Stimulated activated CD4-positive, alpha-beta T cell treated with anti-CD3 and anti-CD28 coated beads, TNF-alpha, amount 100 ng/mL, for 48 hours (primary cell): Measurements from ENCODE around the gene AADACL4.

Experiments
- DNase-seq, 3 donors: peaks; one replicate each; pipeline ENCODE4 v3.0.0-alpha.2; 2020; ENCODE audit warnings: low read depth in 3 of 3

The AADACL4 gene

DNA sequence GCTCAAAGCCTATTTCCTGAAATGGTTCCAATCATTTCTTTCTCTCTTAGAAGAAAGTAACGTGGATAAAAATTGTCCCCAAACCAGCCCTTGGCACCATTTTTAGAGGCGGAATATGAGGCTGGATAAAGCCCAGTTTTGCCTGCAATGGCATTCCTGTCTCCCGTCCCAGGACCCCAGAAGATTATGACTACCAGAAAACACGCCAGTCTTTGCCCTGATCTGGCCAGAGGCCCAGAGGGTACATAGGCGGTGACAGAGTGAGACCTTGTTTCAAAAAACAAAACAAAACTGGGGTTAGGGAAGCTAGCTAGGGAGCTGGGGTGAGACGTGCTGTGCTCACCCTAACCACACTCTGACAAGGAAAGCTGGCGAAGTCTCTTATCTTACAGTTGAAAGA is at the start of gene AADACL4:
TSS of gene AADACL4 (plus strand) at position 301 of the 400 bp plus-strand sequence. CDS start 462 bp downstream, outside the sequence.
- DNase-seq = no peak

DNA sequence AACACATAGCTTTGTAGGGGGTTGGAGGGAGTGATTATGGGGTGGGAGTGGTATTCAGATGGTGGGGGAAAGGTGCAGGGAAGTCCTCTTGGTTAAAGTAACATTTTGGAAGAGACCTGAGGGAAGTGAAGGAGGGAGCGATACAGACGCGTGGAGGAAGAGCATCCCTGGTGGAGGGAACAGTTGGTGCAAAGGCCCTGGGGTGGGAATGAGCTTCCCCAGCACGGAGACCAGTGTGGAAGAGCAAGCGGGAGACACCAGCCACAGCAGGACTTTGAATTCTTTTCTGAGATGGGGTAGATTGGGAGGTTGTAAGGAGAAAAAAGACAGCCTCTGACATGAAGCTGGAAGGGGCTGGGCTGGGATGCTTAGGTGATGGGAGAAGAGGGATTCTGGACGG is 49.4 kb upstream of the AADACL4 start:
- no peak for DNase-seq

DNA sequence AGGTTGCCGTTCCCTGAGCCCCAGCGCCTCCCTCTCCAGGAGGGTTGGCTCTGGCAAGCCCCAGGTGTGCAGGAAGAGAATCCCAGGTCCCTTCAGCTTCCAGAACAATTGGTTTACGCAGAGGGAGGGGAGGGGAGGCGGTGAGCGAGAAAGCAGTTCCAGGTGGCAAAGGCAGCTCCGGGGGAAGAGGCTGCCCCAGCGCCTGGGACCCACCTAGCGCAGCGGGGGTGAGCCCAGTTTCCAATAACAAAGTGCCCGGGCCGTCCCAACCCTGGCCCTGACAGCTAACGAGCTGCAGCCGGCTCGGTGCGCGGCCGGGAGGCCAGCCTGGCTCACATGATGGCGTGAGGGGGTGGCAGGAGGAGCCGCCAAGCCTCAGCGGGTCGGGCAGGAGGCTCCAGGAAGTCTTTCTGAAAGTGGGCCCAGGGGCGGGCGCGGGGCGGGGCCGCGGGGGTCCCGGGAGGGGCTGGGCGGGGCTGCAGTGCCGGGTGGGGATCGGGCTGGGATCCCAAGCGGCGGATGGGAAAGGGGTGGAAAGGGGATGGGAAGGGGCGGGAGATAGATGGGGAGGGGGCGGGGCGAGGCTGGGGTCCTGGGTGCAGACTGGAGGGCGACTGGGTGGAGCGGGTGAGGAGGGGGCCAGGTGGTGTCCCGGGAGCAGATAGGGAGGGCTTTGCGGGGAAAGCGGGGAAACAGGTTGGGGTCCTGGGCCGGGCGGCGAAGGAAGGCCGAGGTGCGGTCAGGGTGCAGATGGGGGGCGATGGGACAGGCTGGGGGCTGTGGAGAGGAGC is 48.7 kb upstream of the AADACL4 start:
- DNase-seq = no peak

DNA sequence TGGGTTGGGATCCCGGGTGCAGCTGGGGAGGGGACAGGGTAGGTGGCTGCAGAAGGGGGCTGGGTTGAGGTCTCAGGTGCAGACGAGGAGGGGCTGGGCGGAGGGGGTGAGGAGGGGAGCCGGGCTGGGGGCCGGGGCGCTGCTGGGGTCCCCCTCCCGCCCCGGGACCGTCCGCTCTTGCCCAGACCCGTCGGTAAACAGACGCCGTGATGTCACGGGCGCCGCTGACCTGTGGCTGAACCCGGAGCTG is 48.2 kb upstream of the AADACL4 start:
- DNase-seq = no peak

DNA sequence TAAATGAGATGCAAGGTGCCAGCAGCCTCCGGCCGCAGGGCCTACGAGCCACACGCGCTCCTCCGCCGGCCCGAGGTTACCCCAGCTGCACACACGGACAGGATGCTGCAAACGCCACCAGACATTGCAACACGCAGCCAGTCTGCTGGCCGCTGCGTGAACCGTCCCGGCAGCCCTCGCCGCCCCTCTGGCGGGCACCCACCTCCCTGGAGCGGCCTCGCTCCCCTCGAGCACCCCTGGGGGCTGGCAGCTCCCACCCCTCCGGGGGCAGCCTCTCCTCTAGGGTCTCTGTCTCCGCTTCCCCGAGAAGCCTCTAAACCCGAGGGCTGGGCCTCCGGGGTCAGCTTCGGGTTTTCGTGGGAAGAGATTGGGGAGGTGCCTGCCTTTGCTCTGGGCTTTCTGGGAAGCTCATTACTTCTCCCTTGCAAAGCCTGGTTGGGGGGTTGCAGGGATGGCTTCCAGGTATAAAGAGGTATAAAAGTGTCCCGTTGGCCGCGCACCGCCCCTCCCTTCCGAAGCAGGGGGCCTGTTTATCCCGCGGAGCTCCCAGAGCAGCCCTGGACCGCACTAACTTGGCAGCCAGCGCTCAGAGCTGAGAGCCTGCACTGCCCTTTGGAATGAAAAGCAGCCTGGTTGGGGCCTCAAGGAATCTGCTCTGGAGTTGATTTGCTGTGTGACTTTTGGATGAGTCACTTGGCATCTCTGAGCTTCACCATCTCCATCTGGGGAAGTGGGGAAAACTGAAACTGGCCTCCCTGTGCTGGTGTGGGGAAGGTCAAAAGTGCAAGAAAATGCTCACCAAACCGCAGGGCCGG is 47.7 kb upstream of the AADACL4 start:
- DNase-seq = no peak

DNA sequence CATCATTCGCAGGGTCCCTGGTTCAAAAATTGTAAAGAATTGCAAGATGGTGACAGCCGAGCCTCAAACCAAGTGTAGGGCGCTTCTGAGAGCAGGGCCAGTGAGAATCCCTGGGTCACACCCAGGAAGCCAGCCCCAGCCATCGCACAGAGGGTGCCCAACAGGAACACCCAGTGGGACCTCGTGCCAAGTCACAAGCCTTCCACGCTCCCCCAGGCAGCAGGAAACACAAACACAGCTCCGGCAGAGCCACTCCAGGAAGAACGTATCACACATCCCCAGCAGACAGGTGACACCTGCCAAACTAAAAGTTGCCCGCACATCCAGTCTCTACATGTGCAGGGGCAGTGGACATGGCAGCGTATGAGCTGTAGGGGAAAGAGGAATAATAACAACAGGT is 46.1 kb upstream of the AADACL4 start:
- DNase-seq = no peak

DNA sequence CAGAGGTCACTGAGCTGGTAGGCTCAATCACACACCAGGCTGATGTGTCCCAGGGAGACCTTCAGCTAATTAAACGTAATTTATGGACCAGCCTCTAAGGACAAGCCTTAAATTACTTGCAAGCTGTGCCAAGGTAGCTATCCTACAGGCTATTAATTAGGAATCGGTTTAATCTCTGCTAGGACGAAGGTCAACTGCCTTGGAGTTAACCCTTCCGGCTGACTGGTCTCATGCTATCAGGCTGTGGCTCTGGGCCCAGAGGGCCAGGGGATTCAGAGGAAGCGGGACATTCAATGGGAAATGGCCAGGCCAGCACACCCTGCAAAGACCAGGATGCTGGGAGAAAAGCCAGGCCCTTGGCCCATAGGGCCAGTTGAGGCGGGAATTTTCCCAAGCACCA is 44.9 kb upstream of the AADACL4 start:
- no peak for DNase-seq

DNA sequence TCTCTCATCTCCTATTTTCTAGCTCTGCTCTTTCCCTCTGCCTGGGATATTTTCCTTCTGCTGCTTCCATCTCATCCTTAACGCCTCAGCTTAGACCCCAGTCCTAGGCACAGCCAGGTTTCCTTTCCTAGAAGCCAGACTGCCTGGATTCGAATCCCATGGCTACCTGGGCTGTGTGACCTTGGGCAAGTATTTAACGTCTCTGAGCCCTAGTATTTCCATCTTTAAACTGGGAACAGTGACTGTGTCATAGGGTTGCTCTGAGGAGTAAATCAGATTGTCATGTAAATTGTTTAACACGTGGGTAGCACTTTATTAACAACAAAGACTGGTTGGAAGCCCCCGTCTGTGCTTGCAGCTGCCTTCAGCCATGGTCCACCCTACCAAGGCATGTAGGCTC is 44.2 kb upstream of the AADACL4 start:
- DNase-seq = no peak

DNA sequence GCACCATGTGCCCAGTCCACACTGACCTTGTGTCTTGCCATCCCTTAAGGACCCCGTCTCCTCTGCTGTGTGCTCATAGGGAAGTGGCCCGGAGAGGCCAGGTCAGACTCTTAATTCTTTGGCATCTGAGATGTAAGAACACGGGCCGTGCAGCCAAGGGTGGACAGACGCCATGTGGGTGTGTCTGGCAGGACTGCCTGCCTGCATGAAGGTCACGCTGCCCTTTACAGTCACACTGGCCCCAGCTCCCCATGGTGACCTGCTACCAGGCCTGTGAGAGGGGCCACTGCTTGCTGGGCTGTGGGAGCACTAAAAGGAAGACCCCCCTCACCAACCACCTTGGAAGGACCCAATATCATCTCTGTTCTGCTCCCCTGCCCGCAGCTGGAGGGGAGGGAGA is 43.5 kb upstream of the AADACL4 start:
- DNase-seq = no peak

DNA sequence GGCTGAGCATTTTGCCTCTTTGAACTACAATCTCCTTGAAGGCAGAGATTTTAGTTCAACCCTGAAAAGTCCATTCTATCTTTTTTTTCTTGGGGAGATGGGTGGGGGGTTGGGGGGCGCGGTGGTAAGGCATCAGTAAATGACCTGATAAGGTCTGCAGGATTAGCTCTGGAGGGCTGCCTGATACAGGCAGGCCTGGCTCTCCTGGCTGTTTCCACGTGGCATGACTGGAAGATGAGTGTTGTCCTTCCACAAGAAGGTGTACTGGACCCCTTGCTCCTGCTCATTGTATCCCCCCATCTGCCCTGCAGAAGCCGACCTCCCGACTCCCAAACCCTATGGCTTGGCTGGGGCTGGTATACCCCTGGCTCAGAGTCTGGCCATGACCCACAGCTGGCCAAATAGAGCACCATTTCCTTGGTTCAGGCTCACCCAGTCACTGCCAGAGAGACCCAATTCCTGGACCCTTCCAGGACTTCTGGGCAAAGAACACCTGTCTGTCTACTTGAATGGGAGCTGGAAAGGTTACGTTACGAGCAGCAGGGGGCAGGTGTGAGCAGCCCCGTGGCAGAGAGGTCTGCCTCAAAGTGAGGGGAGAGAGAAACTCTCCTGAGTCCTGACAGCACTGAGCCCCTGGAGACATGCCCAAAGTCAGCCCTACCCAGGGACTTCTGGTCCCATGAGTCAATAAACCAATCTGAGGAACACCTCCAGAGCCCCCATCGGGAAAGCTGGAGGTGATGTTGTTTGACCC is 42.8 kb upstream of the AADACL4 start:
- no peak for DNase-seq

DNA sequence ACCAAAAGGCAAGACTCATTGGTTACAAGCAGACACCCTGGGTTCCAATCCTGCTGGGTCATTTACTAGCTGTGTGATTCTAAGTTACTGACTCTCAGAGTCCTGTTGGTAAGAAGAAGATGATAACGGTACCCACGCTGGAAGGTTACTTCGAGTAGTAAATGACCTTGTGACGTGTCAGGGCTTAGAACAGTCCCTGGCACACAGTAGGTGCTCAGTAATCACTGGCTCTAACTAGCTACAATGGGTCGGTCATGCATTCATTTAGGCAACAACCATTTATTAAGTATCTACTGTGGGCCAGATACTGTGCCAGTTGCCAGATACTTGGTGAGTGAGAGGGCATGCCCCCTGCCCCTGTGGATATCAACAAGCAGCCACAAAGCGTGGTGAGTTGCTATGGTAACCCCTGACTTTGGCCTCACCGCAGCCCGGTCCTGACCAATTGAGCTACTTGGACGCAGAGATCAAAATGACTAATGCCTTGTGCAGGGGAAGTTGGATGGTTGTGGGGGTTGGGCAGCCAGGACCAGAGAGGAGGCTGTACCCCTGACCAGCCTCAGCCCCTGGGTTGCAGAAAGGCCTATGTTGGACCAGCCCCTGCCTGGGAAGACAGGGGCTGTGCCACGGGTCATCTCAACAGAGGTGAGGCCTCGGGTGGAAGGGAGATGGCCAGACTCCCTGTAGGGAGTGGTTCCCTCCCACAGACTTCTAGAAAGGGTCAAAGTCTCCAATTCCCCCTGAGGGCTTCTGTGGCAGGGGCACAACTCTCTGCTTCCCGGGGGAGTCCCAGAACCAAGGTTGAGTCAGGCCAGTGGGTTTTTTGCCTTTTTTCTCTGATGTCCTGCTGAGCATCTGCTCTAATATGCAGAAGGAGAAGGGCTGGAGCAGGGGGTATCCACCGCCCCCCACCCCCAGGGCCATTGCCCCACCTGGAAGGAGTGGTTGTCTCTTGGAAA is 41.9 kb upstream of the AADACL4 start:
- no peak for DNase-seq

DNA sequence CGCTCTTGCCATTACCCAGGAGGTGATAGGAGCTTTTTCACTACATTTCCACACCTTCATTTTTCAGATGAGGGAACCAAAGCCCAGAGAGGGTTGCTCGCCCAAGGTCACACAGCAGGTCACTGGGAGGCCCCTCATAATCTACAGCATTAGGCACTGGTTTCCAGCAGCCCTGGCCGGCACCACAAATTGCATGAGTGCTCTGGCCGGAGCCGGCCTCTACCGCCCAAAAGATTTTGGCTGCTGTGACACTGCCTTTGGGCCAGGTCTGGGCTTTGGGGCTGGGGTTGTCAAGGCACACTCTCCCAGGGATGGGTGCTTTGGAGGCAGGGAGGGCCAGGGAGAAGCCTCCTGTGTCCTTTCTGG is 41.2 kb upstream of the AADACL4 start:
- DNase-seq = no peak

DNA sequence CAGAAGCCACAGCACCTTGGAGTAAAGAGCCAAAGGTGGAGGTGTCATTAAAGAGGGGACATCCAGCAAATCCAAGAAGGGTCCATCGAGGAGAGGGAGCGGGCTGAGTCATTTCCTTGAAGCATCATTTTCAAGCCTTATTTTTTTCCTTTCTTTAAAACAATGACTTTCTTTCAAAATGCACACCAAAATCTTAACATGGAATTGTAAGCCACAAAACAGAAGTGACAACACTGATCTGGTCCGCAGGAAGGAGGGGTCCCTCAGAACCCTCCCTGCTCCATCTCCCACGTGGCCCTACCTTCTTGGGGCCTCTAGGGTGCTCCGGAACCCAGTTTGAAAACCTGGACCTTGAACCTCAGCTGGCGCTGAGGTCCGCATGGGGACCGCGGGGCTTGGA is 40.7 kb upstream of the AADACL4 start:
- DNase-seq = no peak

DNA sequence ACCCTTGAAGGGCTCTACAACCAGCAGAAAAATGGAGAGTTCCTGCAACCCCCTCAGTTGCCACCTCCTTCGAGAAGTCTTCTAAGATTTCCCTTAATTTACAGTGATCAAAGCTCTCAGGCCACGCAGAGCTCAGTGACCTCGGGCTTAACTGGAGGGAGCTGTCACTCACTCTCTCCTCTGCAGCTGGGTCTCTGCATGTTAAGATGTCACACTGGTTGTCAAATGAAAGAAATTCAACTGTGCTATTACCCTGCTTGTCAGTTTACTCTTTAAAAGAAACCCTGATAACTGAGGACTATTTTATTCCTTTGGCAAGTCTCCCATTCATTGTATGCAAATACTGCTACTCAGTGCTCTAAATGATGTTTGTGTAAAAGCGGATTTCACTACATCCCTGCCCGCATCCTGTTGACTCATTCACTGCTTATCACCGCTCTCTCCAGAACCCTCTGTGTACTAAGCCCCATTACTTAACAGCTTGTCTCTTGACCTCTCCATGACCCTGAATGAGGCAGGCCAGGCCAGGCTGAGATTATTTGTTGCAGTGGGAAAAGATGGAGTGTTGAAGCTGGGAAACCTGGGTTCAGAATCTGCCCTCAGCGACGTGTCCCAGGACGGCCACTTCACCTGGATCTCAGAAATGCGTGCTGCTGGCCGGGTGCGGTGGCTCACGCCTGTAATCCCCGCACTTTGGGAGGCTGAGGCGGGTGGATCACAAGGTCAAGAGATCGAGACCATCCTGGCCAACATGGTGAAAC is 39.6 kb upstream of the AADACL4 start:
- DNase-seq = peak in 2 of 3 donors; percentile 45 to 57

DNA sequence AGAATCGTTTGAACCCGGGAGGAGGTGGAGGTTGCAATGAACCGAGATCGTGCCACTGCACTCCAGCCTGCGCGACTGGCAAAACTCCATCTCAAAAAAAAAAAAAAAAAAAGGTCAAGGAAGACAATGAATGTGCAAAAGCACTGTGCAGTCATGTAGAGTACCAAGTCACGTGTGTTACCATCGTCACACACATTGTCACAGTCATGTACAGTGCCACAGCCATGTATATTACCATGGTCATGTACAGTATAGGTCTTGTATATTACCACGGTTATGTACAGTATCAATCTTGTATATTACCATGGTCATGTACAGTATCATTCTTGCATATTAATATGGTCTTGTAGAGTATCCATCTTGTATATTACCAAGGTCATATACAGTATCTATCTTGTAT is 38.9 kb upstream of the AADACL4 start:
- DNase-seq = no peak

DNA sequence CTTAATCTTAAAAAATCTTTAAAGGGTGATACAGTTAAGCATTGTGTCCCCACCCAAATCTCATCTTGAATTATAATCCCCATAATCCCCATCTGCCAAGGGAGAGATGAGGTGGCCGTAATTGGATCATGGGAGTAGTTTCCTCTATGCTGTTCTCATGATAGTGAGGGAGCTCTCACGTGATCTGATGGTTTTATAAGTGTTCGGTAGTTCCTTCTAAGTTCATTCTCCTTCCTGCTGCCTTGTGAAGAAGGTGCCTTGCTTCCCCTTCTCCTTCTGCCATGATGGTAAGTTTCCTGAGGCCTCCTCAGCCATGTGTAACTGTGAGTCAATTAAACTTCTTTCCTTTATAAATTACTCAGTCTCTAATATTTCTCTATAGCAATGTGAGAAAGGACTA is 36.6 kb upstream of the AADACL4 start:
- no peak for DNase-seq

DNA sequence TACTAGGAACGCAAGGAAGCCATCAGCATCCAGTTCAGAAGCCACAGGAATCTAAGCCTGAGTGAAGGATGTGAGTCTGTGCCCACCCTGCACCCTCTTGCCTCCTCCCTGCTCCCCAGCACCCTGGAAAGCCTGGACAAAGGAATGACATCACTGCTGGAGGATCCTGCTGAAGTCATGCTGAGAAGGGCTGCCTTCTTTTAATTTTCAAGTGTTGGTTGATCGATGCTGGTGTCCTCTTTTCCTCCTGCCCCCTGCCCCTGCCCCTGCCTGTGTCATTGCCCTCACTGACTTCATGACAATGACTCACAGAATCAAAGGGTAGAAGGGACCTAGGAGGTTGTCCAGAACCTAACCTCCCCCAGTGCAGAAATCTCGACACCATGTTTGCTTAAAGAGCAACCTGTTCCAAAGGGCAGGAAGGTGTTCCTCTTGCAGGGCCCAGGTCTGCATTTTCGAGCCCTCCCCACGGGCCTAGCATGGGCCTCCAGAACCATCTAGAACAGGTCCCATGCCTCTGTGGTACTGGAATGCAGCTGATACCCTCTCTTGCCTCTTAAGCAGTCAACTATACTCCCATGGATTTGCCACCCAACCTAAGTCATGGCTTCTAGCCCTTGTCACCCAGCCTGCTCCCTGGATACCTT is 35.5 kb upstream of the AADACL4 start:
- no peak for DNase-seq

DNA sequence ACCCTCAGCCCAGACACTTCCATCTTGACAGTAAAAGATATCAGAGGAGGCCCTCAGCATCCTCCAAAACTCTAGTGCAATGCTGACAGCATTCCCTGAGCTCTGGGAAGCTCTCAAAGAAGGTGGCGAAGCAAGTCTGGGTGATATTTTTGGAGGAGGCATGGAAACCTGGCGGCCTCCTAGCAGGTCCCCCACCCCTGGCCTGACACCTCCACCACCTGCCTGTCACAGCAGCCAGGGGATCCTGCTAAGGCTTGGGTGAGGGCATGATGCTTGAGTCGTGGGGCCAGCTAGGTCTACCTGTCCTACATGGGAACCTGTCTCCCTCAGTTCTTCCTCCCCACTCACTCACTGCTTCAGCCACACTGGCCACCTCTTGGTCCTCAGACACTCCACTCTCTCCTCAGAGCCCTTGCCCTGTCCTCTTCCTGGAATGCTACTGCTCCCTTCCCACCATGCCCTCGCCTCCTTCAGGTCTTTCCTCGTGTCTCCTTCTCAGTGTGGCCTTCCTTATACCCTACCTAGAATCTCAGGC is 34.3 kb upstream of the AADACL4 start:
- no peak for DNase-seq

DNA sequence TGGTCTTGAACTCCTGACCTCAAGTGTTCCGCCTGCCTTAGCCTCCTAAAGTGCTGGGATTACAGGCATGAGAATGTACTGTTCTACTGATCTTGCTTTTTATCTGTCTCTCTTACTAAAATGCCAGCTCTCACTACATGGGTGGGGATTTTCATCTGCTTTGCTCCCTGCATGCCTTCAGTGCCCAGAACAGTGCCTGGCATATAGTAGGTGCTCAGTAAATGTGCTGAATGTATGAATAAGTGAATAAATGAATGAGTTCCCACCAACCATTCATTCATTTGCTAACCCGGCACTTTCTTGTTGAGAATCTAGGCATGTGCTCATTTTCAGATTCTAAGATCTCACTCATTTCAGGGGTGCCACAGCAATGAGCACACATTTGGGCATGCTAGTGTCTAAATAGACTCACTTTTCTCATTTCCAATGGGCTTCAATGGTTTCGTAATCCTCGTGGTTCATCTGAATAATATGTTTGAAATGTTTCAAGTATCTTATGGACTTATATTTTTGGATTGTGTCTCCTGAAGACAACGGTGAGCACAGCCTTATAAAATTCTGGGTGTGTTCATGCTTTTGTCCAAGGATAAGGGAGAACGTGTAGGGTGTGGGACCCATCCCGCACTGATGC is 33.5 kb upstream of the AADACL4 start:
- no peak for DNase-seq

DNA sequence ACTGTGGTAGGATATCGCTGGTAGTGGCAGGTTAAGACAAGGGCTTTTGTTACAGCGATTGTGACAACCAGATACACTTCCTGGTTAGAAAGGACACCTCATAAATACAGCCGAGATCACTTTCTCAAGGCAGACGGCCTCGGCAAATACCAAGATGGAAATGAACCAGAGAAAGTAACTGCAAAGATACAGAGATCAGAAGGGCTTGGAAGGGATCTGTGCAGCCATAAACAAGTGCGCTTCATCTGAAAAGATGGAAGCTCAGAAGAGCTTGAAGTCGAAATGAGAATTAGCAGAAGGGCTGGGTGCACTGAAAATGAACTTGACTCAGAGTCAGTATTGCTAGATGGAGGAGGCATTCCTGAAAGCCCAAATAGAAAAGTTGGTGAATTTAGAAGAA is 32.9 kb upstream of the AADACL4 start:
- DNase-seq = no peak
